Omental fat pad (tissue), 4 donors: ENCODE results near the gene NTMT1. TPM values are rescaled to one million over a fixed set of nuclear protein-coding genes. Genes with fewer than 3 reads are reported as not detected.

ENCODE experiments used
- ATAC-seq: fragments of 150-250 bp; one replicate; pipeline ENCODE4 v1.9.1; 2016; ENCODE audit warnings: mild to moderate bottlenecking, moderate library complexity; ENCODE audit not compliant: low FRiP score
- DNase-seq: peaks from one replicate; pipeline ENCODE4 v3.0.0-alpha.2; 2019; ENCODE audit warnings: low spot score
- total RNA-seq, 4 donors: library from RNA; depleted of rRNA; stranded (reverse); fragments of >200 nt; gene quantifications; one replicate each; pipeline ENCODE4 v1.1.0, GENCODE V29; 2016
- TF ChIP-seq, protein P1 (sequence below), 3 donors: fragments of 450-650 bp; IDR thresholded peaks; one replicate each; pipeline ENCODE4 v1.5.1; 2016 to 2017; ENCODE audit warnings: antibody characterized with exemption in 3 of 3, mild to moderate bottlenecking in 3 of 3, moderate library complexity in 2 of 3

The NTMT1 gene
- total RNA-seq, 4 donors from 2014 or later, result 15.8 to 37.9 (median 20.3) TPM

DNA sequence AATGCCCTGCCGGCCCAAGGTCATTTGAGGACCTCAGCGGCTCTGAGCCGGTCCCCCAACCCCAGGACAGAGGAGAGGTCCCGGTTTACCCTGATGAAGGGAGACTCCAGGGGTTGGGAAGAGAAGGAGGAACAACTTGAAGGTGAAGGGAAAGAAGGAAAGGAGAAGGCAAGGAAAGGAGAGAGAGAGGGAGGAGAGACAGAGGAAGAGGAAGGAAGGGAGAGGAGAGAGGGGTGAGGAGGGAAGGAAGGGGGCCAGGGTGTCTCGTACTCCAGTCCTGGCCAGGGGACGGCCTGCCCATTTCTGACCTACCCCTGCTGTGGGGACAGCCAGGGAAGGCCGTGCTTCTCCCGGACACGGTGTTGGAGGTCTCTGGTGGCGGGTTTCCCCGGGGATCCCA lies 41.4 kb downstream of the NTMT1 start:
- TF ChIP-seq, protein P1, sequence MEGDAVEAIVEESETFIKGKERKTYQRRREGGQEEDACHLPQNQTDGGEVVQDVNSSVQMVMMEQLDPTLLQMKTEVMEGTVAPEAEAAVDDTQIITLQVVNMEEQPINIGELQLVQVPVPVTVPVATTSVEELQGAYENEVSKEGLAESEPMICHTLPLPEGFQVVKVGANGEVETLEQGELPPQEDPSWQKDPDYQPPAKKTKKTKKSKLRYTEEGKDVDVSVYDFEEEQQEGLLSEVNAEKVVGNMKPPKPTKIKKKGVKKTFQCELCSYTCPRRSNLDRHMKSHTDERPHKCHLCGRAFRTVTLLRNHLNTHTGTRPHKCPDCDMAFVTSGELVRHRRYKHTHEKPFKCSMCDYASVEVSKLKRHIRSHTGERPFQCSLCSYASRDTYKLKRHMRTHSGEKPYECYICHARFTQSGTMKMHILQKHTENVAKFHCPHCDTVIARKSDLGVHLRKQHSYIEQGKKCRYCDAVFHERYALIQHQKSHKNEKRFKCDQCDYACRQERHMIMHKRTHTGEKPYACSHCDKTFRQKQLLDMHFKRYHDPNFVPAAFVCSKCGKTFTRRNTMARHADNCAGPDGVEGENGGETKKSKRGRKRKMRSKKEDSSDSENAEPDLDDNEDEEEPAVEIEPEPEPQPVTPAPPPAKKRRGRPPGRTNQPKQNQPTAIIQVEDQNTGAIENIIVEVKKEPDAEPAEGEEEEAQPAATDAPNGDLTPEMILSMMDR (IDR thresholded peaks at IDR 0.05), result no peak
- DNase-seq, result no peak
- ATAC-seq, result no peak

DNA sequence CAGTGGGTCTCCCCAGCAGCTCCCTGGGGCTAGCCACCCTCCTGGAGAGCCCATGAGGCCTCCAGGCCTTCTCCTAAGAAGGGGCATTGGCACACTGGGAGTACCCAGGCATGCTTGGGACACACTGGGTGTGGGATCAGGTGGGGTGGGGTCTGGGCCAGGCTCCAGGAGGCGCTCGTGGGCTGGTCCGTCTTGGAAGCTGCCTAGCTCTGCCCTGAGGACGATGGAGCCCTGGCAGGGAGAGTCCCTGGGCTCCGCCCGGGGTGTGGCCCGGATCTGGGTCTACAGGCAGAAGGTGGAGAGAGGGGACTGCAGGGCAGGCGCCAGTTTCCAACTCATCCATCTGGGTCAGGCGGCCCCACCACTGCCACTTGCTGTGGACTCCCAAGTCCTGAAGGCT lies 41.9 kb downstream of the NTMT1 start:
- DNase-seq (no peak), ATAC-seq (no peak)
- TF ChIP-seq, protein P1 (IDR thresholded peaks at IDR 0.05), result no peak

DNA sequence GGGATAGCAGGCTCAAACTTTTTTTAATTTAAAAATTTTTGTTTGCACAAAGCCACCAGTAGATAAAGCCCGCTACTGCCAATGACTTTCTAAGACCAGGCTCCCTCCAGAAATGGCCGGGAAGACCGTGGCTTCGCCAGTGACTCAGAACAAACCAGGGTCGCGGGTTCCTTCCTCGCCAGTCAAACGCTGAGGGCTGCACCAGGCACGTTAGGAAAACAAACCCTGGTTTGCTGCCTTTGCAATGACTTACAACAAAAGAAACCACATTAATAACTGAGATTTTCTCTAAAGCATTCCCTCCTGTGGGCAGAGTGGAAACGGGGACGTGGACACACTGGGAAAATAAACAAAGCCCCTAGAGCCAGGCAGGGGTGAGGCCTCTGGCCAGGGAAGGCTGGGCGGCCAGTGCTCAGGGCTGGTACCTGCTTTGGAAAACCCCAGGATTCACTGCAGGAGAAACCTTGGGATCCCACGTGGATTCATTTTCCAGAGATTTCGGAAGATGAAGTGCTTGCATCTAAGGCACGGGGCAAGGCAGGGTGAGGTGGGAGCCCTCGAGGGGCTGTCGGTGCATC lies 43.3 kb downstream of the NTMT1 start:
- ATAC-seq, result no peak
- no peak for DNase-seq
- TF ChIP-seq, protein P1 (IDR thresholded peaks at IDR 0.05), result no peak

DNA sequence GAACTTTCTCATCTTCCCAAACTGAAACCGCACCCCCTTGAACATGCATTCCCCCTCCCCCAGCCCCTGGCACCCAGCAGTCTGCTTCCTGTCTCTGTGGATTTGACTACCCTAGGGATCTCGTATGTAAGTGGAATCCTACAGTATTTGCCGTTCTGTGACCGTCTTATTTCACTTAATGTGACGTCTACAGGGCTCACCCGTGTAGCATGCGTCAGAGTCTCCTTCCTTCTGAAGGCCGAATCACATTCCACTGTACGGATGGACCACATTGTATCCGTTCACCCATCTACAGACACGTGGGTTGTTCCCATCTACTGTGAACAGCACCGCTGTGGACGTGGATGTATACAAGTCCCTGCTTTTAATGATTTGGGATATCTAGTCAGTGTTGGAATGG lies 44.0 kb downstream of the NTMT1 start:
- ATAC-seq (no peak), DNase-seq (no peak)
- TF ChIP-seq, protein P1 (IDR thresholded peaks at IDR 0.05), result no peak

DNA sequence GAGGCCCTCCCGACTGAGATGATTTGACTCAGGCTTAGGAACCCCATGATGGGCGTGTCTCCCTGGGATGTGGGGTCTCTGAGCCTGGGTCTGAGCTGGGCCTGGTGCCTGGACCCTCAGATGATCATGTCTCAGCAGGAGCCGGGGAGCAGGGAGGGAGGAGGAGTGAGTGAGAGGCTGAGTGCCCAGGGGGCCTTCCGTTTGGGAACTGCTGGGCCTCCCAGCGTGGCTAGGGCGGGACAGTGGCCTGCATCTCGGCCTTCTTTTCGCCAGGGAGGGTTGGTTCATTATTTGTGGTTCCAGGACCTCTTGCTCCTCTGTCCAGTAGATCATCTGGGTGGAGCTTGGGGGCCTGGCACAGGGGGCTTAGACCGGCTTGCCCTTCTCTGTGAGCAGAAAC lies 45.1 kb downstream of the NTMT1 start:
- DNase-seq (no peak), ATAC-seq (no peak)
- TF ChIP-seq, protein P1 (IDR thresholded peaks at IDR 0.05), result no peak

DNA sequence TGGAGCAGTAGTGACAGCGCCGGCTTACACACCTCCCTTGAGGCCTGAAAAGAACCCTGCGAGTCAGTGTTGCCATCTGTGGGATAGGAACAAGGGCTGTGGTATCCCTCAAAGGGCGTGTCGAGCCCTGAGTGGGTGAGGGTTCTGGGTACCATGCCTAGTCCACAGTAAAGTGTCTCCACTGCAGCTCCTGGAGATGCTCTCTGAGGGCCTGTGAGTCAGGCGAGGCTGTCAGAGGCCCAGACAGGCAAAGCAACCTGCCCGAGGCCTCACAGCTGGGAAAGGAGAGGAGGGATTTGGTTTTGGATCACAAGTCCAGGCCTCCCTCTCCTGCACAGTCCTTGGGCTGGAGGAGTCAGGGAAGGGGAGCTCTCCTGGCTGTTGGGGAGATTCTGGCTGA lies 45.6 kb downstream of the NTMT1 start:
- TF ChIP-seq, protein P1 (IDR thresholded peaks at IDR 0.05), result no peak
- DNase-seq (no peak), ATAC-seq (no peak)

DNA sequence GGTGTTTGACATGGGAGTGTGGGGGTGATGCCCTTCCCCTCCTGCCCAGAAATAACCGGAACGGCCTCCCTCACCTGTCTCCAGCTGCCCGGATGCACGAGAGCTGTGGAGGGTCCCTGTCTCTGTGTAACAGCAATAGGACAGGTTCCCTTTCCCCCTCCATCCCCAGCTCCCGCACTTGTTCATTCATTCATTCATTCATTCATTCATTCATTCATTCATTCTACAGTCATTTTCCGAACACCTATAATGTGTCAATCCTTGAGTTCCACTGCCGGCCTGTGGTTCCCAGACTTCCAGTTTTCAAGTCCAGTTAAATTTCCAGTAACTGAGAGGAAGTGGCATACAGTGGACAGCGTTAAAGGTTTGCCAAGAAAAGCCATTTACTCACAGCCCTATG lies 46.7 kb downstream of the NTMT1 start:
- no peak for DNase-seq
- no peak for ATAC-seq
- TF ChIP-seq, protein P1 (IDR thresholded peaks at IDR 0.05), result no peak
